Breast epithelium (tissue), 4 donors: ENCODE results near the gene CD300E. TPM values are rescaled to one million over a fixed set of nuclear protein-coding genes. Genes with fewer than 3 reads are reported as not detected.

Experiments
- DNase-seq, 2 donors: peaks; one replicate each; pipeline ENCODE4 v3.0.0-alpha.2; 2019; ENCODE audit warnings: low spot score in 2 of 2
- H3K27ac ChIP-seq, 2 donors: fragments of 200-600 bp; sonication (generic) in 1 of 2; one replicate each; pipeline ENCODE4 v1.5.1; 2016 to 2019; ENCODE audit warnings: mild to moderate bottlenecking in 1 of 2
- H3K27me3 ChIP-seq, 2 donors: fragments of 200-600 bp; sonication (generic) in 1 of 2; one replicate each; pipeline versions ENCODE4 v1.5.1 to v1.6.0; 2017 to 2019; ENCODE audit warnings: control low read depth in 1 of 2, mild to moderate bottlenecking in 1 of 2
- H3K36me3 ChIP-seq: fragments of 200-600 bp; one replicate; pipeline ENCODE4 v1.5.1; 2019
- H3K4me1 ChIP-seq, 2 donors: fragments of 200-600 bp; sonication (generic); one replicate each; pipeline ENCODE4 v1.5.1; 2016 to 2019; ENCODE audit warnings: control low read depth in 1 of 2
- H3K4me3 ChIP-seq, 3 donors: fragments of 200-600 bp; sonication (generic); 1 replicate in 2 of 3; 2 replicates in 1 of 3; pipeline ENCODE4 v1.5.1; 2016 to 2019; ENCODE audit warnings: mild to moderate bottlenecking in 3 of 3, moderate library complexity in 2 of 3
- H3K9me3 ChIP-seq, 2 donors: fragments of 200-600 bp; sonication (generic) in 1 of 2; one replicate each; pipeline ENCODE4 v1.5.1; 2016 to 2019; ENCODE audit warnings: control low read depth in 1 of 2
- POLR2A ChIP-seq: fragments of 450-650 bp; IDR thresholded peaks from one replicate; pipeline ENCODE4 v1.6.1; 2016; ENCODE audit warnings: antibody characterized with exemption, mild to moderate bottlenecking, moderate library complexity
- POLR2AphosphoS5 ChIP-seq, 3 donors: sonication (generic); formaldehyde crosslinking; IDR thresholded peaks; one replicate each; pipeline ENCODE4 v1.6.1; 2017; ENCODE audit warnings: antibody characterized with exemption in 3 of 3
- intact Hi-C: fragments of 100-400 bp; cut with DNase I; formaldehyde crosslinking; loops from one replicate; pipeline ENCODE4 v1.15.1; 2023; ENCODE audit warnings: low total_unique reads
- total RNA-seq, 3 donors: library from RNA; depleted of rRNA; stranded (reverse); fragments of >200 nt; gene quantifications; one replicate each; pipeline ENCODE4 v1.1.0, GENCODE V29; 2016
- TF ChIP-seq, protein P1 (sequence below), 3 donors: fragments of 450-650 bp; IDR thresholded peaks; one replicate each; pipeline ENCODE4 v1.5.1; 2016 to 2017; ENCODE audit warnings: antibody characterized with exemption in 3 of 3, mild to moderate bottlenecking in 3 of 3, moderate library complexity in 3 of 3

CD300E gene, protein sequence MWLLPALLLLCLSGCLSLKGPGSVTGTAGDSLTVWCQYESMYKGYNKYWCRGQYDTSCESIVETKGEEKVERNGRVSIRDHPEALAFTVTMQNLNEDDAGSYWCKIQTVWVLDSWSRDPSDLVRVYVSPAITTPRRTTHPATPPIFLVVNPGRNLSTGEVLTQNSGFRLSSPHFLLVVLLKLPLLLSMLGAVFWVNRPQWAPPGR
- total RNA-seq, result under 1 TPM; under 0.01 to 0.32 (median 0.29) TPM

DNA sequence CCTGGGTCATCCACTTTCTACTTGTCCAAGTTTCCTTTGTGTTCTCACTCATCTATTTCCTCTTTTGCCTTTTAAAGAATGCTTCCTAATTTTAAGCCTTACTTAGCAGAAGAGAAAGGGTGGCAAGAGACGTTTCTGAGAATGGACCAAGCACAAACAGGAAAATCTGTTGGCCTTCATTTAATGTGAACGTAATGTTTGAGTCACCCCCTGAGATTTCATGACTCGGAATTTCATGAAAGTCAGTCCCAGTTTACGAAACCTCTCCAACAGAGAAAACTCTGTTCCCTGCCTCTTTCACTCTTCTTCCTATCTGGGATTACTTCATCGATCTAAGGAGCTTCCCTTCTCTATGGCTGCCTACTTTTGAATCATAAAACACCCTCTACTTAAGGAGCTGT, at the start of gene CD300E:
Gene CD300E (minus strand): TSS at position 46 of the 401 bp plus-strand sequence. CDS start 117 bp downstream, outside the sequence.
- no peaks in the 10 kb centered on the region for H3K36me3 ChIP-seq
- H3K27me3 ChIP-seq, result peaks cover 0 to 34% of the 10 kb centered on the region in 2 donors
- no peak for DNase-seq
- TF ChIP-seq POLR2A, result no peak
- TF ChIP-seq POLR2AphosphoS5 (IDR thresholded peaks at IDR 0.05), result no peak
- TF ChIP-seq, protein P1, sequence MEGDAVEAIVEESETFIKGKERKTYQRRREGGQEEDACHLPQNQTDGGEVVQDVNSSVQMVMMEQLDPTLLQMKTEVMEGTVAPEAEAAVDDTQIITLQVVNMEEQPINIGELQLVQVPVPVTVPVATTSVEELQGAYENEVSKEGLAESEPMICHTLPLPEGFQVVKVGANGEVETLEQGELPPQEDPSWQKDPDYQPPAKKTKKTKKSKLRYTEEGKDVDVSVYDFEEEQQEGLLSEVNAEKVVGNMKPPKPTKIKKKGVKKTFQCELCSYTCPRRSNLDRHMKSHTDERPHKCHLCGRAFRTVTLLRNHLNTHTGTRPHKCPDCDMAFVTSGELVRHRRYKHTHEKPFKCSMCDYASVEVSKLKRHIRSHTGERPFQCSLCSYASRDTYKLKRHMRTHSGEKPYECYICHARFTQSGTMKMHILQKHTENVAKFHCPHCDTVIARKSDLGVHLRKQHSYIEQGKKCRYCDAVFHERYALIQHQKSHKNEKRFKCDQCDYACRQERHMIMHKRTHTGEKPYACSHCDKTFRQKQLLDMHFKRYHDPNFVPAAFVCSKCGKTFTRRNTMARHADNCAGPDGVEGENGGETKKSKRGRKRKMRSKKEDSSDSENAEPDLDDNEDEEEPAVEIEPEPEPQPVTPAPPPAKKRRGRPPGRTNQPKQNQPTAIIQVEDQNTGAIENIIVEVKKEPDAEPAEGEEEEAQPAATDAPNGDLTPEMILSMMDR (IDR thresholded peaks at IDR 0.05), result no peak
- H3K9me3 ChIP-seq, result no peaks in the 10 kb centered on the region
- H3K27ac ChIP-seq, result no peak within 1 kb of the TSS
- no peak within 1 kb of the TSS for H3K4me3 ChIP-seq
- no peaks in the 10 kb centered on the region for H3K4me1 ChIP-seq
- intact Hi-C loops, result no loop called here

DNA sequence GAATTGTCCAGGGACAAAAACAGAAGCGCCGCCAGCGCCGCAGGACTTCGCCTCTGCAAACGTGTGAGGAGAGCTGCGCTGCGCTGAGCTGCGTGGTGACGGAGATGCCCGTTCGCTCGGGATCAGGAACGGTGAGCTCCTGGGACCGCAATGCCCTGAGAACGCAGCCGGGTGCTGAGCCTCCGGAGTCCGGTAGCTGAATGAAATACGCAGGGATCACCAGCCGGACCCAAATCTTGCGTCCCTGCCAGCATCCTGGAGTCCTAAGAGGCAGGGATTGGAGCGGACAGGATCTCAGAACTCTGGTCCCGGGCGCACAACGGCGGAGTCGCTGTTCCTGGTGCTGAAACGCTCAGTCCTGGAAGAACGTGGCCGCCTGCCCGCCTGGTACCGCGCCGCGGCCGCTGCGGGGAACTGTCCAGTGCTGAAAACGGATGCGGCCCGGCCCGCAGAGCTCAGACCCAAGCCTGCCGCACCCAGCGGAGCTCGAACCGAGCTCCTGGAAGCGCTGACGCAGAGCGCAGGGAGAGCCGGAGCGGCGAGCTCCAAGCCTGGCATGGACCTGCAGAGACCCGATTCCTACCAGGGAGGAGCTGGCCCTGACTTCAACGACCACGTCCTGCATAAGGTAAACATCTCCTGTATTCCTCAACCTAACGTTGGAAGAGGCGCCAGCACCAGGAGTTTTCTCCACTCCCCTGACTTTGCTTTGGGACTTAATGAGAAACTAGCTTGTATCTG, 47.7 kb upstream of the CD300E start:
- Histone ChIP-seq H3K4me3 (no peak overlapping the region), H3K36me3 (no peaks in the 10 kb centered on the region), H3K27me3 (peaks cover 0 to 25% of the 10 kb centered on the region in 2 donors), H3K4me1 (no peaks in the 10 kb centered on the region), H3K27ac (no peak overlapping the region), H3K9me3 (peaks cover 4 to 6% of the 10 kb centered on the region in 2 donors)
- peak; percentile 20 to 69 for DNase-seq
- intact Hi-C loops, result no loop called here
- no peak for TF ChIP-seq POLR2A
- TF ChIP-seq, protein P1 (IDR thresholded peaks at IDR 0.05), result no peak

DNA sequence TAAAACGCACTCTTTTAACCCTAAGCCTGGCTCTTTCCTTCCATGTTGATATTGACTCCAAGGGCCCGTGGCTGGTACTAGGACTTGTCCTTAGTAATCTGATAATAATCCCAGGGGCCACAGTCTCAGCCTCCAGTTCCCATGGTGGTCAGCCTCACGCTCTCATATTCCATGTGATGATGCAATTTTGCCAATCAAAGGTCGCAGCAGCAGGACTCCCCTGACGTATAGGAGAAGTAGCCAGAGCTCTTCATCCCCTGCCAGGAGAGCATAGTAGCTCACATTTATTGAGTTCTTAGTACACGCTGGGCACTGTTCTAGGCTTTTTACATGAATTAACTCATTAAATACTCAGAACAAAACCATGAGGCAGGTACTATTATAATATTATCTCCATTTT, 46.8 kb upstream of the CD300E start:
- intact Hi-C loops, result no loop called here

DNA sequence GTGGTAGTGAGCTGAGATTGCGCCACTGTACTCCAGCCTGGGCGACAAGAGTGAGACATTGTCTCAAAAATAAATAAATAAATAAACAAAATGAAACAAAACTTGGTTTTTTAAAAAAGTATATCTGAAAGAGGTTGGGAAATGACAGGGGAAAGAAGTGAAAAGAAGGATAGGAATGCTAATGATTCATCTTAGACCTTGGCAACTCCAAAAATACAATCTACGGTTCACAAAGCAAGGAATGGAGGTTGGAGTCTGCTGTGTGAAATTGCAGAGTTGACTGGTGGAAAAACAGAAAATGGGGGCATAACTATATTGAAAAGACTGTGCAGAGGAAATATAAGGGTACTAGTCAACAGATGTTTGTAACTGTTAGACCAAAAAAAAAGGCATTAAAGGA, 40.0 kb upstream of the CD300E start:
- Histone ChIP-seq H3K4me3 (no peak overlapping the region), H3K27ac (no peak overlapping the region), H3K4me1 (no peaks in the 10 kb centered on the region), H3K36me3 (no peaks in the 10 kb centered on the region), H3K27me3 (peaks cover 0 to 48% of the 10 kb centered on the region in 2 donors), H3K9me3 (no peaks in the 10 kb centered on the region)
- DNase-seq, result no peak
- TF ChIP-seq POLR2AphosphoS5 (IDR thresholded peaks at IDR 0.05) (no peak), POLR2A (no peak)
- TF ChIP-seq, protein P1 (IDR thresholded peaks at IDR 0.05), result no peak
- intact Hi-C loops, result no loop called here

More for the DNA sequence above, 46.8 kb upstream of the CD300E start:
- Histone ChIP-seq H3K27me3 (peaks cover 0 to 26% of the 10 kb centered on the region in 2 donors), H3K27ac (no peak overlapping the region), H3K4me3 (no peak overlapping the region), H3K4me1 (no peaks in the 10 kb centered on the region), H3K36me3 (no peaks in the 10 kb centered on the region), H3K9me3 (peaks cover 4 to 6% of the 10 kb centered on the region in 2 donors)
- no peak for DNase-seq
- TF ChIP-seq, protein P1 (IDR thresholded peaks at IDR 0.05), result no peak
- TF ChIP-seq POLR2AphosphoS5 (IDR thresholded peaks at IDR 0.05), result no peak
- no peak for TF ChIP-seq POLR2A

DNA sequence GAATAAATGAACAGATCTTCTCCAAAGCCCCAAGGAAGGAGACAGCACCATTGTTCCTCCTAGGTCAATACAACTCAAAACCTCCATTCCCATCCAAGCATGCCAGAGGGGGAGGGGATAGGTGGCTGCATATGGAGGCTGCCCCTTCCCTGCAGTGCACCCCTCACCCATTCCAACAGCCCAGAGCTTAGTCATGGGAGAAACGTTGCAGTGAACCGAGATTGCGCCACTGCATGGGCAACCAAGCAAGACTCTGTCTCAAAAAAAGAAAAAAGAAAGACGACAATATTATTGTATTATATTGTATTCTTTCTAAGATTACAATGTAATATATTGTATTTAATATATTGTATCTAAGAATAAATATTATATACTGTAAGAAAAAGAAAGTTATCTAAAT, 36.4 kb upstream of the CD300E start:
- H3K4me3 ChIP-seq, result no peak overlapping the region
- intact Hi-C loops, result no loop called here

More for the DNA sequence above, 36.4 kb upstream of the CD300E start:
- Histone ChIP-seq H3K27me3 (peaks cover 0 to 46% of the 10 kb centered on the region in 2 donors), H3K9me3 (no peaks in the 10 kb centered on the region), H3K27ac (no peak overlapping the region), H3K36me3 (no peaks in the 10 kb centered on the region), H3K4me1 (no peaks in the 10 kb centered on the region)
- DNase-seq, result no peak
- TF ChIP-seq, protein P1 (IDR thresholded peaks at IDR 0.05), result no peak
